IMR-90 (cell line): ENCODE results near the gene WDR45B. TPM values are rescaled to one million over a fixed set of nuclear protein-coding genes. Genes with fewer than 3 reads are reported as not detected.

Experiments used
- ATAC-seq: fragments of 200-7000 bp; cut with Tn5 transposase; 2 replicates; pipeline ENCODE4 v1.9.1; 2020; ENCODE audit warnings: low read depth, mild to moderate bottlenecking, moderate library complexity
- BruUV-seq: library from RNA; stranded (reverse); fragments of 400-500 nt; replicated peaks from 2 replicates; lab custom pipeline; 2021; lab: Mats Ljungman, UMichigan
- CTCF ChIA-PET: fragments of 300-600 bp; formaldehyde crosslinking; extraction: SDS; loops from one replicate; lab custom pipeline; 2021; ENCODE audit warnings: antibody characterized with exemption; lab: Yijun Ruan, JAX
- POLR2A ChIA-PET: fragments of 300-600 bp; sonication (Branson Sonifier 250); formaldehyde crosslinking; loops from one replicate; lab custom pipeline; 2022; ENCODE audit warnings: antibody characterized with exemption; ENCODE audit not compliant: unreplicated experiment; lab: Charles Lee
- DNase-seq: peaks from one replicate; pipeline ENCODE4 v3.0.0; 2013
- H2AFZ ChIP-seq: replicated peaks from 2 replicates; pipeline ENCODE3; 2013; ENCODE audit warnings: low read length, mild to moderate bottlenecking; ENCODE audit not compliant: poor library complexity
- H2AK5ac ChIP-seq: 2 replicates; pipeline ENCODE4 v1.6.1; 2013; ENCODE audit warnings: low read depth, low read length, inconsistent platforms
- H2AK9ac ChIP-seq: replicated peaks from 2 replicates; pipeline ENCODE3; 2013; ENCODE audit warnings: mild to moderate bottlenecking, low read depth, low read length, moderate library complexity; ENCODE audit not compliant: poor library complexity
- H2BK120ac ChIP-seq: 2 replicates; pipeline ENCODE4 v1.6.1; 2013; ENCODE audit warnings: low read depth, low read length, inconsistent platforms
- H2BK15ac ChIP-seq: 3 replicates; pipeline ENCODE4 v1.6.1; 2013; ENCODE audit warnings: low read depth, low read length, inconsistent platforms
- H2BK20ac ChIP-seq: 2 replicates; pipeline ENCODE4 v1.6.1; 2013; ENCODE audit warnings: low read depth, mild to moderate bottlenecking, inconsistent platforms, low read length, moderate library complexity
- H2BK5ac ChIP-seq: 2 replicates; pipeline ENCODE4 v1.6.1; 2013; ENCODE audit warnings: mild to moderate bottlenecking, low read depth, low read length, inconsistent platforms; ENCODE audit not compliant: poor library complexity, severe bottlenecking
- H3K14ac ChIP-seq: replicated peaks from 2 replicates; pipeline ENCODE4 v1.6.1; 2013; ENCODE audit warnings: low read depth, low read length, inconsistent platforms
- H3K18ac ChIP-seq: 2 replicates; pipeline ENCODE4 v1.6.1; 2013; ENCODE audit warnings: low read depth, low read length, control low read depth
- H3K23ac ChIP-seq: 2 replicates; pipeline ENCODE4 v1.6.1; 2013; ENCODE audit warnings: low read depth, low read length, inconsistent platforms
- H3K27ac ChIP-seq: 2 replicates; pipeline ENCODE4 v1.5.1; 2013; ENCODE audit warnings: mild to moderate bottlenecking, control low read depth, low read length; ENCODE audit not compliant: insufficient read depth
- H3K27me3 ChIP-seq: 2 replicates; pipeline ENCODE4 v1.6.1; 2013; ENCODE audit warnings: low read length; ENCODE audit not compliant: control insufficient read depth, insufficient read depth
- H3K36me3 ChIP-seq: 2 replicates; pipeline ENCODE4 v1.6.1; 2013; ENCODE audit warnings: low read length, mixed read lengths; ENCODE audit not compliant: control insufficient read depth, insufficient read depth
- H3K4ac ChIP-seq: 2 replicates; pipeline ENCODE4 v1.6.1; 2013; ENCODE audit warnings: low read depth, low read length, inconsistent platforms
- H3K4me1 ChIP-seq: 2 replicates; pipeline ENCODE4 v1.6.1; 2013; ENCODE audit warnings: low read length, mixed read lengths; ENCODE audit not compliant: control insufficient read depth, insufficient read depth
- H3K4me2 ChIP-seq: 2 replicates; pipeline ENCODE4 v1.6.1; 2013; ENCODE audit warnings: low read depth, mild to moderate bottlenecking, control low read depth, low read length, moderate library complexity
- H3K4me3 ChIP-seq: 2 replicates; pipeline ENCODE4 v1.5.1; 2013; ENCODE audit warnings: low read depth, mild to moderate bottlenecking, control low read depth, low read length, moderate library complexity; ENCODE audit not compliant: insufficient read depth
- H3K56ac ChIP-seq: 2 replicates; pipeline ENCODE4 v1.6.1; 2013; ENCODE audit warnings: low read length, inconsistent platforms; ENCODE audit not compliant: insufficient read depth; ENCODE audit errors: extremely low read depth
- H3K79me1 ChIP-seq, 2 experiments: 2 replicates each; pipeline ENCODE4 v1.6.1; 2013; ENCODE audit warnings: low read length in 2 of 2, inconsistent platforms in 1 of 2, low read depth in 1 of 2
- H3K9ac ChIP-seq: 2 replicates; pipeline ENCODE4 v1.6.1; 2013; ENCODE audit warnings: low read depth, low read length, control low read depth
- H3K9me1 ChIP-seq: 2 replicates; pipeline ENCODE4 v1.6.1; 2013; ENCODE audit warnings: low read length, inconsistent platforms; ENCODE audit not compliant: insufficient read depth
- H3K9me3 ChIP-seq: 2 replicates; pipeline ENCODE4 v1.6.1; 2013; ENCODE audit warnings: low read length; ENCODE audit not compliant: control insufficient read depth, insufficient read depth
- H4K20me1 ChIP-seq: 2 replicates; pipeline ENCODE4 v1.6.1; 2013; ENCODE audit warnings: low read length, inconsistent platforms; ENCODE audit not compliant: insufficient read depth
- H4K5ac ChIP-seq: 2 replicates; pipeline ENCODE4 v1.6.1; 2013; ENCODE audit warnings: mild to moderate bottlenecking, low read depth, low read length, control low read depth
- H4K8ac ChIP-seq, 2 experiments: 2 replicates each; pipeline ENCODE4 v1.6.1; 2013; ENCODE audit warnings: low read depth in 2 of 2, low read length in 2 of 2, control low read depth in 1 of 2, inconsistent platforms in 1 of 2
- H4K91ac ChIP-seq: 2 replicates; pipeline ENCODE4 v1.6.1; 2013; ENCODE audit warnings: low read depth, low read length, inconsistent platforms; ENCODE audit not compliant: insufficient read depth
- BHLHE40 ChIP-seq: fragments of 150-350 bp; IDR thresholded peaks from 2 replicates; pipeline ENCODE4 v1.6.1; 2016; ENCODE audit warnings: mild to moderate bottlenecking, low read depth, low read length
- FOS ChIP-seq: fragments of 150-350 bp; IDR thresholded peaks from 2 replicates; pipeline ENCODE4 v1.6.1; 2016; ENCODE audit warnings: low read depth, low read length
- MAZ ChIP-seq: IDR thresholded peaks from 2 replicates; pipeline ENCODE4 v1.6.1; 2012; ENCODE audit warnings: low read depth, mild to moderate bottlenecking, low read length, improper control_type of control experiment, moderate library complexity, borderline replicate concordance
- MXI1 ChIP-seq: IDR thresholded peaks from 2 replicates; pipeline ENCODE4 v1.6.1; 2012; ENCODE audit warnings: low read depth, mild to moderate bottlenecking, low read length, moderate library complexity, borderline replicate concordance
- POLR2A ChIP-seq: IDR thresholded peaks from 2 replicates; pipeline ENCODE4 v1.6.1; 2012; ENCODE audit warnings: mild to moderate bottlenecking, low read depth, low read length
- RCOR1 ChIP-seq: IDR thresholded peaks from 2 replicates; pipeline ENCODE4 v1.6.1; 2012; ENCODE audit warnings: mild to moderate bottlenecking, low read length, improper control_type of control experiment; ENCODE audit not compliant: insufficient replicate concordance
- RFX5 ChIP-seq: IDR thresholded peaks from 2 replicates; pipeline ENCODE4 v1.8.0; 2012; ENCODE audit warnings: low read depth, mild to moderate bottlenecking, low read length, moderate library complexity
- WGBS, 2 experiments: methylation state at CpG; one replicate each; pipeline versions ENCODE4 v1.1.5 to v1.1.7; 2013; ENCODE audit warnings: missing lambda C conversion rate in 2 of 2; ENCODE audit not compliant: insufficient read length in 1 of 2; ENCODE audit errors: extremely low coverage in 2 of 2; 5-methylcytosine and 5-hydroxymethylcytosine counted together
- dilution Hi-C: fragments of 300-500 bp; cut with HindIII; formaldehyde crosslinking; loops from one replicate; pipeline ENCODE4 v1.14.3; 2018; ENCODE audit warnings: low sequenced_read_pairs; ENCODE audit not compliant: unreplicated experiment
- in situ Hi-C: fragments of 300-500 bp; cut with MboI; formaldehyde crosslinking; loops from 3 replicates; pipeline ENCODE4 v1.14.3; 2019; ENCODE audit warnings: low sequenced_read_pairs, inconsistent platforms, mixed read lengths
- intact Hi-C: fragments of 100-400 bp; cut with micrococcal nuclease; formaldehyde crosslinking; loops from 2 replicates; pipeline ENCODE4 v1.10.0; 2022
- polyA plus RNA-seq, 3 experiments: library from polyadenylated mRNA; depleted of rRNA; stranded (reverse); fragments of >200 nt; gene quantifications; 2 replicates each; pipeline ENCODE4 v1.2.3, GENCODE V29; 2012; ENCODE audit warnings: low replicate concordance in 1 of 3
- total RNA-seq: library from RNA; depleted of rRNA; stranded (reverse); fragments of >200 nt; gene quantifications from 2 replicates; pipeline ENCODE4 v1.2.3, GENCODE V29; 2012
- TF ChIP-seq, protein P1 (sequence below): fragments of 150-350 bp; IDR thresholded peaks from 2 replicates; pipeline ENCODE4 v1.6.1; 2017; ENCODE audit warnings: mild to moderate bottlenecking, antibody characterized with exemption, low read length, low read depth

Gene WDR45B
- total and polyA plus RNA-seq, 2 of the 4 experiments (the other 2 are of a cell fraction) = 98.2 to 110 TPM

DNA sequence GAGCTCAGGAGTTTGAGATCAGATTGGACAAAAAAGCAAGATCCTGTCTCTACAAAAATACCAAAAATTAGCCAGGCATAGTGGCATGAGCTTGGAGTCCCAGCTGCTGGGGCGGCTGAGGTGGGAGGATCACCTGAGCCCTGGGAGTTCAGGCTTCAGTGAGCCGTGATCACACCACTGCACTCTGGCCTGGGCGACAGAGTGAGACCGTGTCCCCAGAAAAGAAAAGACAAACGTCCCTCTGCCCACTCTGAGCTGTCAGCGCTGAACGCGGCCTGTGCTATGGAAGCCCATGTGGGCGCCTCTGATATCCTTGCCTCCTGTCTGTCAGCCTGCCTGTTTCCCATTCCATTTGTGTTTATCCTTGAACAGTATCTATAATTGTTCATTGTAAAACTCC lies 78.0 kb downstream of the WDR45B start:
- Histone ChIP-seq H2BK120ac (no peak overlapping the region), H3K27me3 (no peaks in the 10 kb centered on the region), H3K56ac (no peak overlapping the region), H2AFZ (no peak overlapping the region), H3K4me3 (no peak overlapping the region), H4K5ac (no peak overlapping the region), H3K9me3 (no peaks in the 10 kb centered on the region), H3K9me1 (peaks cover 12% of the 10 kb centered on the region), H2BK20ac (no peak overlapping the region), H4K20me1 (peaks cover 32% of the 10 kb centered on the region), H3K36me3 (peaks cover 45% of the 10 kb centered on the region), H2BK15ac (no peak overlapping the region), H3K79me1 (peaks cover 25 to 74% of the 10 kb centered on the region in 2 experiments), H3K9ac (no peak overlapping the region), H2BK5ac (no peak overlapping the region), H3K18ac (no peak overlapping the region), H3K4me1 (peaks cover 4% of the 10 kb centered on the region; the same call in 1 of the 2 replicates), H3K23ac (no peak overlapping the region), H3K27ac (no peak overlapping the region), H3K14ac (no peak overlapping the region), H2AK9ac (no peak overlapping the region), H3K4ac (no peak overlapping the region), H4K8ac (no peak overlapping the region), H2AK5ac (no peak overlapping the region), H4K91ac (no peak overlapping the region), H3K4me2 (no peak overlapping the region)
- ChIA-PET CTCF (no interaction called here), POLR2A (no interaction called here)
- DNase-seq = no peak
- 93% methylated on average over 5 of the region's 9 CpGs; no CpG with 5 or more reads in 1 of the 2 experiments for WGBS, 2 experiments
- in situ Hi-C loops (no loop called here), intact Hi-C loops (no loop called here), dilution Hi-C loops (no loop called here)
- no TSS peak for BruUV-seq
- TF ChIP-seq RFX5 (no peak), RCOR1 (no peak), MXI1 (no peak), FOS (no peak), POLR2A (no peak), BHLHE40 (no peak), MAZ (no peak)
- TF ChIP-seq, protein P1, sequence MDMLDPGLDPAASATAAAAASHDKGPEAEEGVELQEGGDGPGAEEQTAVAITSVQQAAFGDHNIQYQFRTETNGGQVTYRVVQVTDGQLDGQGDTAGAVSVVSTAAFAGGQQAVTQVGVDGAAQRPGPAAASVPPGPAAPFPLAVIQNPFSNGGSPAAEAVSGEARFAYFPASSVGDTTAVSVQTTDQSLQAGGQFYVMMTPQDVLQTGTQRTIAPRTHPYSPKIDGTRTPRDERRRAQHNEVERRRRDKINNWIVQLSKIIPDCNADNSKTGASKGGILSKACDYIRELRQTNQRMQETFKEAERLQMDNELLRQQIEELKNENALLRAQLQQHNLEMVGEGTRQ = no peak
- no peak for ATAC-seq
